ENCODE results near the gene DGKB.

DGKB gene

DNA sequence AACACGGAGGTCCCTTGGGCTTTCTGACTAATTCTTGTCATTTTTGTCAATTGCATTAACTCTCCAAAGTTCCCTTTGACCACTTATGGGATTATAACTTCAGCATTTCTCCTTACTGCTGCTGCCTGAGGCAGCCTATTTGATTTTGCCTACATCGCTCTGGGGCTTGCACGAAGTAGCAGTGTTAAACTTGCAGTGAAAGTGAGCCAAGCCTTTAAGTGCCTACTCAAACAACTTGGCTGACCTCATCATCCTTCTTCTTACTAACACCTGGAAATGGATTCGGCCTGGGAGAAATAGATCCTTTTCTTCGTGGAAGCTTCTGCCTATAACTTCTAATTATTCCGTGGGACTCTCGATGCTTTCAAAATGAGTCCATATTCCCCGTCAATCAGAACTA lies 76.6 kb downstream of the DGKB start:
- DNase-seq (ENCODE audit: extremely low read depth in 1 of 2, low read depth in 1 of 2) = no peak

DNA sequence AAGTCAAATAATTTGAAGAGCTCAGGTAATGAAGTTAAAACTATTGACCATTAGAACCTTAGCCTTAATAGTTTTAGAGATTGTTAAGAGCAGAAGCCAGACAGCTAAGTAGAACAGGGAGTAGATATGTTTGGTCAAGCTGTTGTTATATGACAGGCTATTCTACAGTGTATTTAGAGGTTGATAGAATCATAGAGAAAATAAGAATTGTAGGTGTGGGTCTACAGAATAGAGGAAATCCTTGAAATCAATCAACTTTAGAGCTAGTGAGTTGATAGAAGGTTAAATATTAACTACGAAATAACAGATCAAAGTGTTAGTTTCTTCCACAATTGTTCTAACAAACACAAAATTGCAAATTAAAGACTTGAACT lies 80.1 kb downstream of the DGKB start:
- no peak for DNase-seq (ENCODE audit: extremely low read depth in 1 of 2, low read depth in 1 of 2)

- no peak for DNase-seq (ENCODE audit: extremely low read depth in 1 of 2, low read depth in 1 of 2)
These were observed 80.6 kb downstream of the DGKB start for GRCh38 chr7:14821757-14822480.

- DNase-seq (ENCODE audit: extremely low read depth in 1 of 2, low read depth in 1 of 2) = no peak
These were observed 83.7 kb downstream of the DGKB start for GRCh38 chr7:14818871-14819270.

DNA sequence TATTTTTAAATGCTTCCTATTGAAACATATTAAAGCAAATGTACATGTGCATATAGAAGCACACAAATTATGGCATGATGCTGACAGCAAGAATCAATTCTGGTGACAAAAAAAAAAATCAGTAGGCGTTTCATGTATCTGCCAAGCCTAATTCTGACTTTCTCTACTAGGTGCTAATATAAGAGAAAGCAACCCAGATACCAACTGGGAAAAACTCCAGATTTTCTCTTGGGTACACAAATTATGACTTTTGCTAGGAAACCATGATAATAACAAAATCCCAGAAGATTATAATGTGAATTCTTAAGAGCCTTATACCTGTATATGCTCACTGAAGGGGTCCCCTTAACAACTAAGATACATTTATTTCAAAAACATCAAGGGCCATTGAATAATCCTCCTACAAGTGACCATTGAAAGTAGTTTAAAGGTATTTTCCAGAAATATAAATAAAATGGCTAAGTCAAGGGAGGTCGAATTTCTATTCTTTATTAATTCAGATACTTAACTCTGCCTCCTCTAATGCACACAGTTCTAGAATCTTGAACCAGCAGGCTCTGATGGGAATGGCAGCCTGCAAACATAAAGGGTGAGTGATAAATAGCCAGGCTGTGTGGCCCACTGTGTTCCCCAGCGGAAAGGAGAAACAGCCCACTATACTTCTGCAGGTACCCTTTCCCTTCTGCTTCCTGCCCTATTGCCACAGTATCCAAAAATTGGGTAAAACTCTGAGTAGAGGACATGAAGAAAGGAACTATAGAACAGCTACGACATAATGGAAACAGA lies 84.5 kb downstream of the DGKB start:
- DNase-seq (ENCODE audit: extremely low read depth in 1 of 2, low read depth in 1 of 2) = no peak

DNA sequence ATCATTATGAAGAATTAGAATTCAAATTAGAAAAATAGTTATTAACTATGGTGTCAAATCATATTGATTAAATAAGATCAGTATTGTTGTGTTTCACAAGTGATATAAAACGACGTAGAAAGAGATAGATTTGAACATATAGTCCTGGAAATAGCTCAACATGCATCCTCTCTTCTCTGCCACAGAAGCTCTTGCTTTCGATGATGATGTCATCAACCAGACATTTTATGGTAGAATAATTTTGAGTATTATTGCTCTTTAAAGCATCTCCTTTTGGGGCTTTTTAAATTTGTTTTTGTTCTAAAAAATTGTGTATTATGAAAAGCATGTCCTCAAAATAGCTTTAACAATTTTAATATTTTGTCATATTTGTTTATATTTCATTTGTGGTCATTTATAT lies 95.0 kb downstream of the DGKB start:
- no peak for DNase-seq (ENCODE audit: extremely low read depth in 1 of 2, low read depth in 1 of 2)

DNA sequence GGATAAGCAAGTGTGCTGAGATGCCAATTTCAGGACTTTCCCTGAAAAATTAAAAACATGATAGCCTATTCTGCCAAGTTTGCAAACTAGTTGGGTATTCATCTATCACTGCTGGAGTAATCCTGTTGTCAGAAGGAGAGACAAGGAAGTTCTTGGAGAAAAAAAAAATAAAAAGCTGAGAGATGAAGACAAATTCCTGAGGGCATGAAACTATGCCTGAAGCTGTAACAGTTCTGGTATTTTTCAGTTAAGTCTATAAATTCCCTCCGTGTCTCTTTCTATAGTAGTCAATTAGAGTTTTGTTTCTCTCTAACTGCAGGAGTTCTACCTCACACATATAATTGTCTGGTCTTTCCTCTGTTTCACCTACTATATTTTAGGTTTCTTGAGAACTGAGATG lies 95.7 kb downstream of the DGKB start:
- no peak for DNase-seq (ENCODE audit: extremely low read depth in 1 of 2, low read depth in 1 of 2)

GRCh38 chr7:14805105-14805719 lies 97.3 kb downstream of the DGKB start:
- no peak for DNase-seq (ENCODE audit: extremely low read depth in 1 of 2, low read depth in 1 of 2)

DNA sequence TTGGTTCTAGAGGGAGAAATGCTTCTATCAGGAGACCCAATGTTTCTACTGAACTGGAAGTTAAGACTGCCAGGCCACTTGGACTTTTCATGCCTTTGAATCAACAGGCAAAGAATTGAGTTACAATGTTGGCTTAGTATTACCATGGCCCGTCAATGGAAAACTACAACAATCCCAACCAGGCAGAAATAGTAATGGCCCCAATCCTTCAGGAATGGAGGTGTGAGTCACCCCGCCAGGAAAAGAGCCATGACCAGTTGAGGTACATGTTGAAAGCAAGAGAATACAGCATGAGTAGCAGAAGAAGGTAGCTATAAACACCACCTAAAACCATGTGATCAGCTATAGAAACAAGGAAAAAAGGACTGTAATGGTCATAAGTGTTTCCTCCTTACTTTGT lies 101.9 kb downstream of the DGKB start:
- DNase-seq (ENCODE audit: extremely low read depth in 1 of 2, low read depth in 1 of 2) = no peak

- no peak for DNase-seq (ENCODE audit: extremely low read depth in 1 of 2, low read depth in 1 of 2)
These were observed 109.4 kb downstream of the DGKB start for GRCh38 chr7:14793151-14793550.

DNA sequence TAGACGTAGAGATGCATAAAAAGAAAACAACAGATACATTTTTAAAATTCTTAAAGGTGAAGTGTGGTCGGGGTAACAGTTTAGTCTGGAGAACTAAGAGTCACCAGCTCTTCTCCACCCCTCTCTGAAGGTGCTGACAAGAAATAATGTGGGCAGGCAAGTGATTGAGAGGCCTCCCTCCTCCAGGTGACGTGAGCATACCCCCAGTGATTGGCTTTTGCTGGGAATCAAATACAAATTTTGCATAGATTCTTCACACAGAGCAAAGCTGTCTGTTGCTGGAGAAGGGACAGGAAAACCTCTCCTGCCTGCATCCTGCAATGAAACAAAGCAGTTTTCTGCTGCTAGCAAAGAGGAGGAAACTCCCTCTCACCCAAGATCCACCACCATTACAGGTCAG lies 115.0 kb downstream of the DGKB start:
- DNase-seq (ENCODE audit: extremely low read depth in 1 of 2, low read depth in 1 of 2) = no peak

GRCh38 chr7:14786314-14786895 lies 116.1 kb downstream of the DGKB start:
- DNase-seq (ENCODE audit: extremely low read depth in 1 of 2, low read depth in 1 of 2) = no peak

- no peak for DNase-seq (ENCODE audit: extremely low read depth in 1 of 2, low read depth in 1 of 2)
These were observed 124.7 kb downstream of the DGKB start for GRCh38 chr7:14777806-14778205.

- DNase-seq (ENCODE audit: extremely low read depth in 1 of 2, low read depth in 1 of 2) = no peak
These were observed 126.3 kb downstream of the DGKB start for GRCh38 chr7:14776266-14776665.

- no peak for DNase-seq (ENCODE audit: extremely low read depth in 1 of 2, low read depth in 1 of 2)
These were observed 128.8 kb downstream of the DGKB start for GRCh38 chr7:14773729-14774271.

DNA sequence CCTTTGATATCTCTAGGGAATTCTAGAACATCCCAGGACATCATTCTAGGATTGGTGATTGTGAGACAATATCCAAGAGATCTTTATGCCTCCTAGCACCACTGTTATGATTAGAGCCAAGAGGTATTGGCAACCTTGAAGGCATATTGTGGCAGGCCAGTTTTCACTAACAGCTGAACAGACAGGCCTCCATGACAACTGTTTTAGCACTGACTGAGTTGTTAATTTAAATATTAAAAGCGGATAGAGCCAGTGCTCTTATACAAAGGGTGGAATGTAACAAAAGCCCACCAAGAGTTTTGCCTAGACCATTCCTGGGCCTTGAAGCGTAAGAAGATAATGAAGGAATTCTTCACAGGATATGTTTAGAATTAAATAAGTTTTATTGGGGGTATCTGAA lies 131.9 kb downstream of the DGKB start:
- DNase-seq (ENCODE audit: extremely low read depth in 1 of 2, low read depth in 1 of 2) = no peak

DNA sequence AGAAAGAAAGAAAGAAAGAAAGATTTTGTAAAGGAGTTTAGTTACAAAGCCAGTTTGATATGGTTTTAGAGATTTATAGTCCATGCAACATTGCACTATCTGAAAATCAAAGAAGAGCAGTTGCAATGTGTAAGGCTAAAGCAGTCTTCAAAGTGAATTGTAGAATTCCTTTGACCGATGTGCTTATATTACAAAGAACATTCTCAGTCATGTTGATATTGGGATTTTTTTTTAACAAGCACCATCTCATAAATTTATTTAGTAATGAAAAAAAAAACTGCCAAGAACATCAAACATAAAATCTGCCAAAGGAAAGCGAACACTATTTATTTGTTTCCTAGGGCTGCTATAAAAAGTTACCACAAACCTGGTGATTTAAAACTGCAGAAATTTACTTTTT lies 133.3 kb downstream of the DGKB start:
- no peak for DNase-seq (ENCODE audit: extremely low read depth in 1 of 2, low read depth in 1 of 2)

GRCh38 chr7:14767716-14768425 lies 134.7 kb downstream of the DGKB start:
- no peak for DNase-seq (ENCODE audit: extremely low read depth in 1 of 2, low read depth in 1 of 2)

GRCh38 chr7:14766747-14767146 lies 135.8 kb downstream of the DGKB start:
- no peak for DNase-seq (ENCODE audit: extremely low read depth in 1 of 2, low read depth in 1 of 2)

GRCh38 chr7:14765731-14766130 lies 136.8 kb downstream of the DGKB start:
- DNase-seq (ENCODE audit: extremely low read depth in 1 of 2, low read depth in 1 of 2) = no peak

- DNase-seq (ENCODE audit: extremely low read depth in 1 of 2, low read depth in 1 of 2) = no peak
These were observed 140.0 kb downstream of the DGKB start for GRCh38 chr7:14762561-14762960.
